Measurements from ENCODE around the gene OGN. TPM values are rescaled to one million over a fixed set of nuclear protein-coding genes. Genes with fewer than 3 reads are reported as not detected.
A peak's percentile ranks its signal among the peaks of the same experiment; 100 is the strongest.
"Not testable (repeated sequence)": the region's sequence is repeated elsewhere in the genome, so short reads cannot be mapped to it uniquely, and the experiment has no call there.

Gene OGN, protein sequence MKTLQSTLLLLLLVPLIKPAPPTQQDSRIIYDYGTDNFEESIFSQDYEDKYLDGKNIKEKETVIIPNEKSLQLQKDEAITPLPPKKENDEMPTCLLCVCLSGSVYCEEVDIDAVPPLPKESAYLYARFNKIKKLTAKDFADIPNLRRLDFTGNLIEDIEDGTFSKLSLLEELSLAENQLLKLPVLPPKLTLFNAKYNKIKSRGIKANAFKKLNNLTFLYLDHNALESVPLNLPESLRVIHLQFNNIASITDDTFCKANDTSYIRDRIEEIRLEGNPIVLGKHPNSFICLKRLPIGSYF
- 100 to 1,000 TPM in 3 of 4 donors, 10 to 100 TPM in 1; 30.2 to 902 (median 133) TPM for polyA plus RNA-seq (ENCODE audit: insufficient read length in 4 of 4)

DNA sequence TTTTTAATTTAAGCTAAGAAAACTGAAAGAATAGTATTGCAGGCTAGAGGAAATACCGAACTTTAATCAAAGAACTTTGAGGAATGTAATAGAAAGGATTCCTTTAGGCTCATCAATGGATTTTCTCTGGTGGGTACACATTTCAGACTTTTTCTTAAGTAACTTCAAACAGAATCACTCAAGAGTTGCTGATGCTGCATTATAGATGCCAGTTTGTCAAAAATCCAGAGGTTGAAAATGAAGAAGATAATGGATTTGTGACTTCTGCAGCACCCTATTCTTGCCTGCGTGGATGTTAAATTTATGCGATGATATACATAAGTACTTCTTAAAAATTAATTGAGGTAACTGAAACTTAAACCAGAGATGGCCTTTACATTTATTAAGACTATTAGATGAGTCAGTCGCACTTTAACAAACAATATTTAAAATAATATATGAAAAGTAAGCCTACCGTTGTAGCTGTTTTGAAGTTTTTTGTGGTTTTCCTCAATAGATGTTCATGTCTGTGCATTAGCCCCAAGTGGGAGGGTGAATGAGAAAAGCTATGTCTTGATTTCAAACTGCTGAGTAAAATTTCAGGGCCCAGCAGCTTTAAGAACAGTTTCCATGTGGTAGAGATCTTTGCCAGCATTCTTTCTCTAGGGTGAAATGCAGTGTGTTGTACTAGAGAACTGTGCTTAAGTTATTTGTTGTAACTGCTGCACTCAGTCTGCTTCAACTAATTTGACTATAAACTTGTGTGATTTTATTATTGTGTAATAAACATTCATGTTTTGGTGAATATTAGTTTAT is at the start of gene OGN:
Gene OGN, minus strand, starts transcription at position 537 of the 795 bp plus-strand sequence. CDS start 1,171 bp downstream, outside the sequence.
- no peak for DNase-seq (ENCODE audit: low read depth in 4 of 4, low spot score in 3 of 4)

DNA sequence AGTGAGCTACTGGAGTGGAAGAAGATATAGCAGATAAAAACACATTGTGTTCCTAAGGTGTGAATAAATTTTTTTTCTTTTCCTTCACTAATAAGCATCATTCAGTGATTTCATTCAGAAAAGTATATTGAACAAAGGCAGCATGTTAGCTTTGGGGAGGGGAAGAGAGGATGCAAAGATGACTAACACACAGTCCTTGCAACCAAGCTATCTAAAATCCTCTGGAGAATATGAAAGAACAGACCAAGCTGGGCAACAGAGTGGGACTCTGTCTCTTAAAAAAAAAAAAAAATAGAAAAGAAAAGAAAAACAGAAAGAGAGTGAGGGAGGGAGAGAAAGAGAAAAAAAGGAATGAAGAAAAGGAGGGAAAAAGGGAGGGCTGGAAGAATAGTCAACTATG is 42.2 kb upstream of the OGN start:
- DNase-seq (ENCODE audit: low read depth in 4 of 4, low spot score in 3 of 4), result no peak

DNA sequence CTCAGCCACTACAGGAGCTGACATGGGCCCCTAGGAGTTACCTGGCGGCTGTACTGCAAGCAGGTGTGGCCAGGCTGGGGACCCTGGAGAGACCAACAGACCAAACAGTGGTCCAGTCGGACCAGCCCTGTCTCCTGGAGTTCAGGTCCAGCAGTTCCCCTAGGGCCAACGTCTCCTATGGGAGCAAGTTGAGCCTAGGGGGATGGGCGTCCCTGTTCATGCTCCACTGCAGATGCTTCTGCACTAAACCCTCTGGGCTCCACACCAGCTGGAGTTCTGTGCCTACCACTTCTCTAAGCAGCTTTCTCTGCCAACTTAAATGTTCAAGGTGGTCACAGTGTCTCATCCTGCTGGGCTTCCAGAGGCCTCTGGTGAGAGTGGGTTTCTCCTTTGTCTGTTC is 40.5 kb upstream of the OGN start:
- no peak for DNase-seq (ENCODE audit: low read depth in 4 of 4, low spot score in 3 of 4)

DNA sequence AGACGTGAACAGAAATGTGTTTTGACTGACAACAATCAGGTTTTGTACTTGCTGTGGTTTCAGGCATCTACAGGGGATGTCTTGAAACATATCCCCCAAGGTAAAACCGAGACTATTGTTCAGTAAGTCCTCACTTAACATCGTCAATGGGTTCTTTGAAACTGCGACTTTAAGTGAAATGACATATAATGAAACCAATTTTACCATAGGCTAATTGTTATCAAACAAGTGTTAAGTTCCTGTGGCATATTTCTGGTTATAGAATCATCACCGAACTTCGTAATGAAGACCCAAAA is 36.3 kb upstream of the OGN start:
- no peak for DNase-seq (ENCODE audit: low read depth in 4 of 4, low spot score in 3 of 4)

DNA sequence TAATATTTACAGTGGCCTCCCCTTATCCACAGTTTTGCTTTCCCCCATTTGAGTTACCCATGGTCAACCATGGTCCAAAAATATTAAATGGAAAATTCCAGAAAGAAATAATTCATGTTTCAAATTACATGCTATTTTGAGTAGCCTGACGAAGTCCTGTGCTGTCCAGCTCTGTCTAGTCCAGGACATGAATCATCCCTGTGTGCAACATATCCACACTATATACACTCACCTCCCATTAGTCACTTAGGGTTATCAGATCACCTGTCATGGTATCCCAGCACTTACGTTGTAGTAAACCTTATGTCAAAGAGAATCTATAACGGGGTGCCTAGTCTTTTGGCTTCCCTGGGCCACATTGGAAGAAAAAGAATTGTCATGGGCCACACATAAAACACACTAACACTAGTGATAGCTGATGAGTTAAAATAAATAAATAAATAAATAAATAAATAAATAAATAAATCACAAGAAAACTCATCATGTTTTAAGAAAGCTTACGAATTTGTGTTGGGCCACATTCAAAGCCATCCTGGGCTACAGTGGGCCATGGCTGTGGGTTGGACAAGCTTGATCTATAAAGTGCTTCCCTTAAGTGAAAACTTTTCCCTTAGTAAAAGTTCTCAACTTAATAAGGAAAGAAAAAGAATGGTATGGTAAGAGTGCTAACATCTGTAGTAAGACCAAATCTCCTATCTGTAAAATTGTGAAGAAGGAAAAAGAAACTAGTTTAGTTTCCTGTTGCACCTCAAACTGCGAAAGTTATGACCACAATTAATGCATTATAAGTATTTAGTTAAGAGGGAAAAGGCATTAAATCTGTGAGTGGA is 35.8 kb upstream of the OGN start:
- DNase-seq (ENCODE audit: low read depth in 4 of 4, low spot score in 3 of 4), result no peak

DNA sequence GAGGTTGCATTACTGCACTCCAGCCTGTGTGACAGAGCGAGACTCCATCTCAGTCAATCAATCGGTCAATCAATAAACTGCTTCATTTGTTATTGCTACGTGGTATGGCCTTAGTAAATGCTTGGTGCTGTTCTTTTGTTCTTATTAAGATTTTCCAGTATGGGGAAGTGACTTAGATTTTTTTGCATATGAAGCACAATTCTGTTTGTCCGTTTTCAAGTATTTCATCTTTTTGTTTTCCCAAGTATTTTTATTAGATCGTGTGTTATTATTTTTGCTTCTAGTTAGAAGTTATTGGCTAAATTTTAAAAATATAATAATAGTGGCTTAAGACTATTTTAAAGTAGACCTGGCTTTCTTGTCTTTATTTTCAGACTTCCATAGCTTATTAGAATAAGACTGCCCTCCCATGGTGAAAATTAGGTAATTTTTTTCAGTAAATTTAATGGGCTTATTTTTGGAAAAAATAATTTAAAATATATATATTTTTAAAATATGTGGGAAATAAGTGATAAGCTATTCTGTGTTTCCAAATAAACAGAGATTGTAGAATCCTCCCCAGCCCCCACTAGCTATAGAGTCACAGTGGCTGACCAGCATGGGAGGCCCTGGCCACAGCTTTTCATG is 34.6 kb upstream of the OGN start:
- no peak for DNase-seq (ENCODE audit: low read depth in 4 of 4, low spot score in 3 of 4)

DNA sequence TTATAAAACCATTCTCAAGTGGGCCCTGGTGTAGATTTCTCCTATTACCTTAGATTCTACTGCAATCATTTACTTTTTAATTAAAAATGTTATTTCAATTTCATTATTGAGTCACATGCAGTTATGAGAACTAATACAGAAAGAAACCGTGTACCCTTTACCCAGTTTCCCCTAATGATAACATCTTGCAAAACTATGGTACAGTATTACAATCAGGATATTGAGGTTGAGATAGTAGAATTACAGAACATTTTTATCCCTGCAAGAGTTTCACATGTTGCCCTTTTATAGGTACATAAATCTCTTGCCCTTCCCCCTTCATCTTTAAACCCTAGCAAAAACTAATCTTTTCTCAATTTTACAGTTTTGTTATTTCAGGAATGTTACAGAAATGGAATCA is 30.9 kb upstream of the OGN start:
- no peak for DNase-seq (ENCODE audit: low read depth in 4 of 4, low spot score in 3 of 4)

DNA sequence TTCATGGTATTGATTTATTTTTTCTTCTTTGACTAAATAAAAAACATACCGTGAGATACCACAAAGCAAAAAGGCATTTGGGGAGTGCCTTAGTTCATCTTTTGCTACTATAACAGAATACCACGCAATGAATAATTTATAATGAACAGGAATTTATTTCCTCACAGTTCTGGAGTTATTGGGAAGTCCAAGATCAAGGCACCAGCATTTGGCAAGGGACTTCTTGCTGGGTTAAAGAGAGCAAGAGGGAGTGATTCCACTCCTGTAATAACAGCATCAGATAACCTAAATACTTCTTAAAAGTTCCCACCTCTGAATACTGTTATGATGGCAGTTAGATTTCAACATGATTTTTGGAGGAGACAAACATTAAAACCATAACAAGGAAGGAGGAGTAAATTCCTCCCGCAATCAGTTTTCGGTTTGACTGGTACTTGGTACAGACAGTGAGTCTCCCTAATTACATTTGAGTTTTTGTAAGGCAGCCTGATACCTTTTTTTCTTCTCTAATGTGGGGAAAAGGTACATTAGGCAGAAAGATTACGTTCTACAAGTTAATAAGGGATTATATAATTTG is 28.7 kb upstream of the OGN start:
- no peak for DNase-seq (ENCODE audit: low read depth in 4 of 4, low spot score in 3 of 4)

DNA sequence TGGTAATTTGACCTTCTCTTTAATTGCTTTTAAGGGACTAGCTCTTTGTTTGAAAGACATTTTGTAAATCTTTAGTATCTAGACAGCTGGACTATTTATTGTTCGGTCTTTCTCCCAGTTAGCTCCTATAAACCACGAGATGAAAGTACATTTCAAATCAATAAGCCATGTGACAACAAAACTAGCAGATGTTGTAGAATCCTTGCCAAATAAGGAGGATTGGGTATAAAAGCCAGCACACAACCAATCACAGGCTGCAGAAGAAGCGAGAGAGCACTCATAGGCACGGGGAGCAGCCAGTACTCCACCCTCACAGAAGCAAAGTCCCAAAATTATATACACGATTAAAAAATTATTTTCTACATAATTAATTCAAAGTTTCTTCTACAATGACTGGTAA is 28.0 kb upstream of the OGN start:
- no peak for DNase-seq (ENCODE audit: low read depth in 4 of 4, low spot score in 3 of 4)

DNA sequence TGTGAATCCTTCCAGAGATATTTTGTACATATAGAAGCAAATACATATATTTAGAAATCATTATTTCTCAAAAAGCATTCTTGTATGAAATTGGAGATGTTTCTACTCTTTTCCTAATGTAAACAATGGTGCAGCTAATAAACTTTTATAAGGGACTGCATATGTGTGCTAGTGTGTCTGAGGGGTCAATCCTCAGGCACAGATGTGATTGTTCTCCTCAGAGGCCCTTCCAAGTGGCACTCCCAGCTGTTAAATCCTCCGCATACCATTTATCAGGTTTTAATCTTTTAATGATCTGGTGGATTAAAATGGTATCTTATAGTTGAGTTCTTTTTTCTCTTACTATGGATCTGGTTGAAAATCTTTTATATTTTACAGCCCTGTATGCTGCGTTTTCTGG is 25.5 kb upstream of the OGN start:
- DNase-seq (ENCODE audit: low read depth in 4 of 4, low spot score in 3 of 4), result no peak

DNA sequence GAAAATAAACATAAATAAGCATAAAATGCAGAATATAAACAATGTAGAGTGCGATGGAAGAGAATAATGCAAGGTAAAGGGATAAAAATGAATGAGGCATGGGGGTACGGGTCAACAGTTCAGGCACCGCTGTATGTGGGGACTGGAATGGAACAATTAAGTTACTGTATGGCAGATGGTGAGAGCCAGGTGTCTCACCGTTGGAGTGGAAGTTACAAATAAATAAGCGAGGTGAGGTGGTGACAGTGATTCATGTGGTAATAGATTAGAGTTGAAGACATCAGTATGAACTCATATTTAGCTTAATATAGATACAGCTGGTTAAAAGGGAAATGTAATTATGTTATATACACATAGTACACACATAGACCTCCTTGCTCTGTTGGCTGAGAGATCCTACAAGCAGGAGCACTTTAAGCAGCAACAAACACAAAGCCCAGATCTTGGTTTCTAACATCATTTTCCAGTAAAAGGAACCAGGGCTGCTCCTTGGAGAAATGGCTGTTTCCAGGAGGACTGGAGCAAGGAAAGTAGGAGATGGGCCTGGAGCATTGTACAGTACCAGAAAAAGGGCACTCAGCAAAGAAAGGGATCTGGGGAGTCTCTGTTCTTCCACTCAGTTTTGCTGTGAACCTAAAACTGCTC is 22.2 kb upstream of the OGN start:
- no peak for DNase-seq (ENCODE audit: low read depth in 4 of 4, low spot score in 3 of 4)

DNA sequence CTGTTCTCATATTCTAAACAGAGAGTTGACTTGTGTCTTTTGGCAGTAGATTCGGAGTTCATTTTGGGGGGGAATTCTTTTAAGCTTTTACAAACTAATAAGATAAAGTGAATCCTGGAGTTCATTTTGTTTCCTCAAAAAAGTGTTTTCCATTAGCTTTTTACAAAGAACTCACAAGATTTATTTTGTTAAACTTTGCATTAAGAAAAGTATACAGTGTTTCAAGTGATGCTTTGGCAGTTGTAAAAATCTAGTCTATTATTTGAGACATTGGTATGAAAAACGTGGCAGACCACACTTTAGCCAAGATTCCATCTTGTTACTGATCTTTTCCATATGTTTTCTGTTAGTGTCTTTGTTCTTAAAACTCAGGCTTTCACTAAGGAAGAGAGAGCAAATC is 21.1 kb upstream of the OGN start:
- peak; percentile 49 to 64 (median 59) for DNase-seq (ENCODE audit: low read depth in 4 of 4, low spot score in 3 of 4)

DNA sequence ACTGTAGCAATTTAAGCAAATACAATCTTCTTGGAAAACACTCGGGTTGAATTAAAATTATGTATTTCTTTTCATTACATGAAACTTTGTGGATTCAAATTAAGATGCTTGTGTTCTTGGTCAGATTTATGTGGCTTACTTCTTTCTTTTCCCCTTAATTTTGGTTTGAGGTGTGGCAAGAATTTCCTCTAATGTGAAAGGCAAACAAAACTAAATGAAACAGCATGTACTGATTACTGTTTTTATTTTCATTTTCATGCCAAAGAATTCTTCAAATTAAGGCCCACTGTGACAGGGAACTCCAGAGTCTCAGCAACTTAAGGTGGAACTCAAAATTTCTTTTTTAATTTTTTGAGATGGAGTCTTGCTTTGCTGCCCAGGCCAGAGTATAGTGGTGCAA is 20.0 kb upstream of the OGN start, which contains the start of gene OMD:
Gene OMD, minus strand, starts transcription at position 132 of the 400 bp plus-strand sequence. CDS start 6,913 bp downstream, outside the sequence.
- DNase-seq (ENCODE audit: low read depth in 4 of 4, low spot score in 3 of 4), result no peak

DNA sequence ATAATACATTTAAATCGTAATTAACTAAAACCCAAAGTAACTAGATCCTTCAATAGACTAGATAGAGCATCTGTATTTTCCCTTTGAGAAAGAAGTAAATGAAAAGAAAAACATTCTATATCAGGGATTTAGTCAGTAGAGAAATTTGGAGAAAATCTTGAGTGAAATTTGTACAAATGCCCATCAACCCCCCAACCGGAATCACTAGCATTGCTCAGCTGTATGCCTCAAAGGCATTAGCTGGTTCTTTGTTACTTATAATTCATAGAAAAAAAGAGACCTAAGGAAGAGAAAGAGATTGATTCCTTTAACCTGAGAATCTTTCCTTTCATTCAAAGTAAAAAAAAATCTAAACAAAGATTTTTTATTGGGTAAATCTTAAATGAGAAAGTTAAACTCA is 19.2 kb upstream of the OGN start:
- DNase-seq (ENCODE audit: low read depth in 4 of 4, low spot score in 3 of 4), result no peak

DNA sequence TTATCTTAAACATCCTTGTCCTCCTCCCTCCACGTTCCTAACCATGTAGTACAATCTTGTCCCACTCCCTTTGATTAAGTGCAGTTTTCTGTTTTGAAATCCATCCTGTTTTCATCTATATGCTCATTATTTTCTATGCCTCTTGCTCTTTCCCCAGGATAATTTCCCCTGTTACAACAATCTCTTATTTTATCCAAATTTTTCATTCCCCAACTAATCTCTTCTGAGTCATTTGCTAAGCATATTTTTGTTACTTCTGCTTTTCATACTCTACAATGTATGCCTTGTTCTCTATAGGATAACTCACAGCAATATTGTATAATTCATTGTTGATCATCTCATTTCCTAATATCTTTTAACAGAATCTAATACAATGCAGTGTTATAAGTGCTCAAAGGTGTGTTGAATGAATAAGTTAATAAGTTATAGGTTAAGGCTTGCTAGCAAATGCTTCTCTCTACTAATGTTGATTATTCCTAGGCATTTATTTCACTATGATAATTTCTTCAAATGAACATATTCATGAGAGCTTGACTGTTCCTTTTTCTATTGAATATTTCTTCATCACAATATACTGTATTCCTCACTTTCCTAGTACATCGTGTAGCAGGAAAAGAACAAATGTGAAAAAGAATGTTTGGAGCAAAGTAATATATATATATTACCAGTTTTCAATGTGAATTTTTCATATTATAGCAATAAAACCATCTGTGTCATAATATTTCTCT is 18.4 kb upstream of the OGN start:
- no peak for DNase-seq (ENCODE audit: low read depth in 4 of 4, low spot score in 3 of 4)

DNA sequence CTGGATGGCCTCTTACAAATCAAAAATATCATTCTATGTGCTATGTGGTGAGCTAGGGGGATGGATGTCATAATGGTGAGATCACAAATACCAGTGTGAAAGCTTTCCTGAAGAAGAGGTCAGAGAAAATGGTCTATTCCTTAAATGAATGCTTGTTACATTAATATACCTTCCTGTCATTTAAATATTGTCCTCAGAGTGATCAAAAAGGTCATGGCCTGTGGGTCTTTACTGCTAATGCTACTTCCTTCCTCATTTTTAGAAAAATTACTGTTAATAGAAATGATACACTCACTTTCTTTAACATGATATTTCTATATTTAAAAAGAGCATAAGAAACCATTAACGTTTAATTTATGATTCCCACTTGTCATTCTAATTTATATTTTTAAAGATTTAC is 10.2 kb upstream of the OGN start:
- DNase-seq (ENCODE audit: low read depth in 4 of 4, low spot score in 3 of 4), result no peak

DNA sequence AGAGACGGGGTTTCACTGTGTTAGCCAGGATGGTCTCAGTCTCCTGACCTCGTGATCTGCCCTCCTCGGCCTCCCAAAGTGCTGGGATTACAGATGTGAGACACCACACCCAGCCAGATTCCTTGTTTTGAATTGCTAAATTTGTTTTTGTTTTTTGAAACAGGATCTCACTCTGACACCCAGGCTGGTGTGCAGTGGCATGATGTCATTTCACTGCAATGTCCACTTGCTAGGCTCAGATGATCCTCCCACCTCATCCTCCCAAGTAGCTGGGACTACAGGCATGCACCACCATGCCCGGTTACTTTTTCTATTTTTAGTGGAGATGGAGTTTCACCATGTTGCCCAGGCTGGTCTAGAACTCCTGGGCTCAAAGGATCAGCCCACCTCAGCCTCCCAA is 6.8 kb upstream of the OGN start:
- DNase-seq (ENCODE audit: low read depth in 4 of 4, low spot score in 3 of 4), result not testable (repeated sequence)

DNA sequence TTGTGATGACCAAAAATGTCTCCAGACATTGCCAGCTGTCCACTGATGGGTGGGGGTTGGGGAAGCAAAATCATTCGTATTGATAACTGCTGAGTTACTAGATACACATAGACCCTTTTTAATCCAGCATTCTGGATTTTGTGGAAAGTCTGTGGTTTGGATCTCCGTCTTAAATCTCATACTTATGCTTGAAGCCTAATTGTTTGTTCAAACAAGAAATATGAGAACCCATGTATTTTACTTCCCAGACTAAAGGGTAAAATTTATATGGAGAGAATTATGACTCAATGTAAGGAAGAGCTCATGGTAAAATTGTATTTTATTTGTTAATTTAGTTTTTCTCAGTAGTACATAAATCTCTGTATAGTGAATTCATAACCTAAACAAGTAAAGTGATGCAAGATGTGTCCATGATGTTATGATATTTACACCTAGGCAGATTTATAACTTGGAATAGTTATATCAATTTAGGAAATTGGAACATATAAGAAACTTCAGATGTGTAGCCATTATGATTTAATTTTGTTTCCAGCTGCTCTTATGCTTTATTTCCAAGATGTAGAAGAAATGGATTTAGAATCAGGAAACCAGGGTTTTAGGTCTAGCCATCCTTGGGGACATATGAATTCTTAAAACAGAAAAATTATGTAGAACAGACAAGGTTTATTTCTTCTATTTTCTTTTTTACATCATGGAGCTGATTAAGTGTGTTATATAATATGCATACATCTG is 4.5 kb upstream of the OGN start:
- no peak for DNase-seq (ENCODE audit: low read depth in 4 of 4, low spot score in 3 of 4)

DNA sequence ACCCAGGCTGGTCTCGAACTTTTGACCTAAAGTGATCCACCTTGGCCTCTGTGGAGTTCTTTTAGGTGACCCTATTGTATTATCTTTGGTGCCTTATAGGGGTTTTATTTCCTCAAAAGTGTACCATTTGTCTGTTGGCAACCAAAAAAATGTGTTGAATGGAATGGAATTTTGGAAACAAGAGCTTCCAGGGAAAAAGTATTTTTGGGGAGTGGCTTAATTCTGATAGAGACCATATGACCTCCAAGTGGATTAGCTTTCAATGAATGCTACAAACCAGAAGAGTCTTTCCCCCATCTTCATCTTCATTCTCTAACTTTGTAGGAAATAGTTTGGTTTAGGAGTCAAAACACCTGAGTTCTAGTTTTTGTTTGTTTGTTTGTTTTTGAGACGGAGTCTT is 3.4 kb upstream of the OGN start:
- DNase-seq (ENCODE audit: low read depth in 4 of 4, low spot score in 3 of 4), result no peak

Measured in left renal pelvis (tissue), 4 donors.